Common myeloid progenitor, CD34-positive (primary cell): ENCODE data around the gene SPRR2G.
"Not testable (repeated sequence)": the region's sequence is repeated elsewhere in the genome, so short reads cannot be mapped to it uniquely, and the experiment has no call there.

Experiments
- CTCF ChIA-PET: fragments of 350-600 bp; sonication (Branson Sonifier 250); formaldehyde crosslinking; loops from one replicate; lab custom pipeline; 2021; ENCODE audit warnings: antibody characterized with exemption; lab: Charles Lee
- POLR2A ChIA-PET: fragments of 350-600 bp; sonication (Branson Sonifier 250); formaldehyde crosslinking; loops from one replicate; lab custom pipeline; 2021; ENCODE audit warnings: antibody characterized with exemption; lab: Charles Lee
- DNase-seq, 3 donors: peaks; one replicate each; pipeline versions ENCODE4 v3.0.0 to v3.0.0-alpha.2; 2013
- H3K27ac ChIP-seq, 2 experiments: 1 replicate in 1 of 2; 2 replicates in 1 of 2; pipeline ENCODE4 v1.7.0; 2013; ENCODE audit warnings: inconsistent platforms in 2 of 2, low read length in 2 of 2, mild to moderate bottlenecking in 2 of 2, low read depth in 1 of 2, moderate library complexity in 1 of 2; ENCODE audit not compliant: severe bottlenecking in 2 of 2, insufficient read depth in 1 of 2, poor library complexity in 1 of 2
- H3K27me3 ChIP-seq, 5 experiments: replicated peaks in 2 of 5; 1 replicate in 3 of 5; 2 replicates in 2 of 5; pipeline versions ENCODE4 v1.6.1 to v1.7.0; 2013; ENCODE audit warnings: low read length in 4 of 5, mild to moderate bottlenecking in 2 of 5, moderate library complexity in 2 of 5, inconsistent platforms in 1 of 5; ENCODE audit not compliant: insufficient read depth in 5 of 5, control insufficient read depth in 4 of 5
- H3K36me3 ChIP-seq, 4 experiments: 1 replicate in 2 of 4; 2 replicates in 2 of 4; pipeline versions ENCODE4 v1.6.1 to v1.7.0; 2013; ENCODE audit warnings: low read length in 3 of 4, control low read depth in 1 of 4, mild to moderate bottlenecking in 1 of 4; ENCODE audit not compliant: control insufficient read depth in 4 of 4, insufficient read depth in 4 of 4
- H3K4me1 ChIP-seq, 4 experiments: 1 replicate in 3 of 4; 2 replicates in 1 of 4; pipeline versions ENCODE4 v1.6.1 to v1.7.1; 2013; ENCODE audit warnings: low read length in 3 of 4, mild to moderate bottlenecking in 3 of 4, control low read depth in 1 of 4, inconsistent platforms in 1 of 4, moderate library complexity in 1 of 4; ENCODE audit not compliant: control insufficient read depth in 4 of 4, insufficient read depth in 4 of 4; ENCODE audit errors: control extremely low read depth in 1 of 4
- H3K4me3 ChIP-seq, 7 experiments: 1 replicate in 4 of 7; 2 replicates in 3 of 7; pipeline versions ENCODE4 v1.5.1 to v1.7.0; 2013; ENCODE audit warnings: mild to moderate bottlenecking in 7 of 7, low read length in 6 of 7, moderate library complexity in 6 of 7, inconsistent platforms in 2 of 7, low read depth in 2 of 7, control low read depth in 1 of 7; ENCODE audit not compliant: insufficient read depth in 4 of 7, control insufficient read depth in 1 of 7; ENCODE audit errors: extremely low read depth in 1 of 7
- H3K9me3 ChIP-seq, 5 experiments: 1 replicate in 4 of 5; 2 replicates in 1 of 5; pipeline versions ENCODE4 v1.6.1 to v1.7.1; 2013; ENCODE audit warnings: low read length in 4 of 5, mild to moderate bottlenecking in 2 of 5, inconsistent platforms in 1 of 5, low read depth in 1 of 5, moderate library complexity in 1 of 5; ENCODE audit not compliant: control insufficient read depth in 4 of 5, insufficient read depth in 2 of 5; ENCODE audit errors: control extremely low read depth in 1 of 5
- WGBS: methylation state at CpG from one replicate; pipeline ENCODE4 v1.1.5; 2013; ENCODE audit not compliant: insufficient coverage; 5-methylcytosine and 5-hydroxymethylcytosine counted together

Gene SPRR2G

DNA sequence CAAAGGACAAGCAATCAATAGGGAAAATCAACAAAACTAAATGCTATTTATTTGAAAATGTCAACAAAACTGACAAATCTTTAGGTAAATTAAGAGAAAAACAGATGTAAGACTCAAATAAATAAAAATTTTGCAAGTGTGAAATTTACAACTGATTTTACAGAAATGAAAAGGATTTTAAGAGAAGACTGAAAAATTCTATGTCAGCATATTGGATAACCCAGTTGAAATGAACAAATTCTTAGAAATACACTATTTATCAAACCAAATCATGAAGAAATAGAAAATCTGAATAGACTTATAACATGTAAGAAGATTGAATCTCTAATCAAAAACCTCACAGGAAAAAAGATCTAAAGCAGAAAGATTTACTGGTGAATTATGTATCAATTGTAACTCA is 29.7 kb downstream of the SPRR2G start:
- CTCF ChIA-PET: no interaction called here
- Histone ChIP-seq H3K4me3 (no peak overlapping the region), H3K27ac (no peak overlapping the region), H3K9me3 (peaks cover 0 to 6% (median 1%) of the 10 kb centered on the region in 5 experiments), H3K36me3 (no peaks in the 10 kb centered on the region), H3K27me3 (peaks cover 0 to 3% (median 0%) of the 10 kb centered on the region in 5 experiments), H3K4me1 (no peaks in the 10 kb centered on the region)
- DNase-seq: no peak
- POLR2A ChIA-PET: no interaction called here

- Histone ChIP-seq H3K36me3 (no peaks in the 10 kb centered on the region), H3K27ac (no peak overlapping the region), H3K4me3 (no peak overlapping the region), H3K27me3 (peaks cover 0 to 3% (median 0%) of the 10 kb centered on the region in 5 experiments), H3K4me1 (no peaks in the 10 kb centered on the region), H3K9me3 (peaks cover 0 to 1% (median 0%) of the 10 kb centered on the region in 5 experiments)
- CTCF ChIA-PET: no interaction called here
- WGBS: 100% methylated on average over 2 of the region's 3 CpGs
- POLR2A ChIA-PET: no interaction called here
- no peak for DNase-seq
Observed at GRCh38 chr1:153119491-153119971, 31.2 kb downstream of the SPRR2G start.

GRCh38 chr1:153115264-153115663 is 35.4 kb downstream of the SPRR2G start:
- CTCF ChIA-PET, POLR2A ChIA-PET: not testable (repeated sequence)

GRCh38 chr1:153113416-153113815 is 37.3 kb downstream of the SPRR2G start, which contains the start of gene SPRR2F:
TSS of gene SPRR2F (minus strand) at chr1:153113516. CDS start at chr1:153112733, 783 bp downstream.
- H3K9me3 ChIP-seq: no peaks in the 10 kb centered on the region
- CTCF ChIA-PET: no interaction called here
- POLR2A ChIA-PET: no interaction called here
- no peaks in the 10 kb centered on the region for H3K36me3 ChIP-seq
- H3K4me3 ChIP-seq: no peak within 1 kb of the TSS
- H3K27ac ChIP-seq: no peak within 1 kb of the TSS
- H3K4me1 ChIP-seq: no peaks in the 10 kb centered on the region
- DNase-seq: no peak
- peaks cover 0 to 3% (median 0%) of the 10 kb centered on the region in 5 experiments for H3K27me3 ChIP-seq
- WGBS: 92% methylated on average over 3 of the region's 3 CpGs

More at GRCh38 chr1:153115264-153115663, 35.4 kb downstream of the SPRR2G start:
- DNase-seq: peak in 1 of 3 donors; percentile 0
- H3K4me3 ChIP-seq, H3K4me1 ChIP-seq, H3K9me3 ChIP-seq, H3K27me3 ChIP-seq, H3K36me3 ChIP-seq, H3K27ac ChIP-seq: not testable (repeated sequence)

GRCh38 chr1:153112454-153112853 is 38.2 kb downstream of the SPRR2G start:
- DNase-seq, CTCF ChIA-PET, H3K4me3 ChIP-seq, H3K27me3 ChIP-seq, H3K36me3 ChIP-seq, H3K4me1 ChIP-seq, H3K27ac ChIP-seq, POLR2A ChIA-PET, H3K9me3 ChIP-seq: not testable (repeated sequence)
- WGBS: no CpG with 5 or more reads among the region's 5 CpGs

DNA sequence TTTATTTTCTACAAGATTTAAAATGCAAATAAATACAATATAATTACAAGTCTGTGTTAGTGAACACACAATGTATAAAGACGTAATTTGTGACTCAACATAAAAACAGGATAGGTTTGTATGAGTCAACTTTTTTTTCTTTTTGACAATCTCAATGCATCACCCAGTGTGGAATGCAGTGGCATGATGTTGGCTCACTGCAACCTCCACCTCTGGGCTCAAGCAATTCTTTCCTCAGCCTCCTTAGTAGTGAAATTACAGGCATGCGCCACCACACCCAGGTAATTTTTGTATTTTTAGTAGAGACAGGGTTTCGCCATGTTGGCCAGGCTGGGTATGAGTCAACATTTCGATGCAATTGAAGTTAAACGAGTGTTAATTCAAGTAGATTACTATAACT is 50.4 kb downstream of the SPRR2G start:
- CTCF ChIA-PET: no interaction called here
- no peaks in the 10 kb centered on the region for H3K36me3 ChIP-seq
- no peak overlapping the region for H3K27ac ChIP-seq
- 100% methylated on average over 1 of the region's 5 CpGs for WGBS
- DNase-seq: no peak
- no peak overlapping the region for H3K4me3 ChIP-seq
- H3K27me3 ChIP-seq: peaks cover 0 to 4% (median 0%) of the 10 kb centered on the region in 5 experiments
- POLR2A ChIA-PET: no interaction called here
- no peaks in the 10 kb centered on the region for H3K9me3 ChIP-seq
- H3K4me1 ChIP-seq: no peaks in the 10 kb centered on the region
